Ovary (tissue), 9 donors: ENCODE results near the gene GPC1. TPM values are rescaled to one million over a fixed set of nuclear protein-coding genes. Genes with fewer than 3 reads are reported as not detected.

Source experiments
- DNase-seq, 5 donors: peaks; one replicate each; pipeline ENCODE4 v3.0.0-alpha.2; 2019 to 2020
- H3K27ac ChIP-seq, 2 donors: fragments of 200-600 bp; one replicate each; pipeline versions ENCODE4 v1.5.1 to v1.8.0; 2019 to 2022
- H3K27me3 ChIP-seq: fragments of 200-600 bp; one replicate; pipeline ENCODE4 v1.8.0; 2022
- H3K36me3 ChIP-seq: fragments of 200-600 bp; sonication (generic); one replicate; pipeline ENCODE4 v1.5.1; 2019
- H3K4me1 ChIP-seq: one replicate; pipeline ENCODE4 v1.8.1; 2013; ENCODE audit warnings: mild to moderate bottlenecking, moderate library complexity; ENCODE audit not compliant: insufficient read depth
- H3K4me3 ChIP-seq: fragments of 200-600 bp; sonication (generic); one replicate; pipeline ENCODE4 v1.5.1; 2017
- H3K9me3 ChIP-seq, 2 donors: fragments of 200-600 bp in 1 of 2; sonication (generic) in 1 of 2; one replicate each; pipeline versions ENCODE4 v1.5.1 to v1.8.1; 2013 to 2019; ENCODE audit warnings: mild to moderate bottlenecking in 1 of 2, moderate library complexity in 1 of 2
- CTCF ChIP-seq, 3 donors: fragments of 450-650 bp in 2 of 3; fragments of 200-600 bp in 1 of 3; IDR thresholded peaks; one replicate each; pipeline versions ENCODE4 v1.5.1 to v1.8.0; 2016 to 2022; ENCODE audit warnings: antibody characterized with exemption in 3 of 3, mild to moderate bottlenecking in 1 of 3
- EP300 ChIP-seq: sonication (generic); formaldehyde crosslinking; IDR thresholded peaks from one replicate; pipeline ENCODE4 v1.6.1; 2017; ENCODE audit warnings: antibody characterized with exemption
- POLR2A ChIP-seq: fragments of 450-650 bp; IDR thresholded peaks from one replicate; pipeline ENCODE4 v1.6.1; 2017; ENCODE audit warnings: antibody characterized with exemption, mild to moderate bottlenecking, moderate library complexity
- WGBS, 3 donors: extraction: QIAGEN DNeasy Blood & Tissue Kit in 1 of 3; methylation state at CpG; one replicate each; pipeline versions ENCODE4 v1.1.5 to v1.1.7; 2013 to 2017; 5-methylcytosine and 5-hydroxymethylcytosine counted together
- intact Hi-C, 4 donors: fragments of 100-400 bp; cut with DNase I; formaldehyde crosslinking; loops; one replicate each; pipeline versions ENCODE4 v1.11.0 to v1.15.1; 2022 to 2023
- polyA plus RNA-seq, 2 donors: library from polyadenylated mRNA; stranded (reverse); fragments of 200-250 nt in 1 of 2; fragments of 350-450 nt in 1 of 2; fragmentation: Illumina TruSeq in 1 of 2; extraction: RNeasy Lipid Tissue Mini Kit (QIAGEN cat#74804) in 1 of 2; gene quantifications; one replicate each; pipeline ENCODE4 v1.2.3, GENCODE V29; 2013 to 2014
- total RNA-seq, 7 donors: library from RNA; depleted of rRNA in 2 of 7; stranded (reverse); fragments of >200 nt in 2 of 7; fragmentation: NEBNext Ultra II Directional in 3 of 7; extraction: Animal tissue kit (Norgen Biotek cat#: 25700) in 3 of 7; gene quantifications; one replicate each; pipeline versions ENCODE4 v1.1.0 to v1.2.4, GENCODE V29; 2016 to 2023
- donor health status: DM: no; HTN: no; CAD: no; lungs with moderate emphysema.
- donor health status: DM: no; HTN: no; CAD: no.
- donor health status: Bipolar disorder and iron deficiency.
- donor health status: DM: yes; HTN: yes; CAD: no.
- donor health status: DM: no; HTN: no; CAD: no.
- donor health status: DM: yes; HTN: yes; CAD: no.

The GPC1 gene
- total and polyA plus RNA-seq, 9 donors = 2.9 to 149 (median 71.4) TPM

GRCh38 chr2:240460781-240461431, 25.4 kb downstream of the GPC1 start:
- Histone ChIP-seq H3K9me3 (no peaks in the 10 kb centered on the region), H3K27ac (no peak overlapping the region), H3K4me3 (no peak overlapping the region), H3K36me3 (no peaks in the 10 kb centered on the region), H3K4me1 (peaks cover 3% of the 10 kb centered on the region), H3K27me3 (no peaks in the 10 kb centered on the region)
- intact Hi-C loops = no loop called here
- no peak for TF ChIP-seq POLR2A
- TF ChIP-seq CTCF (IDR thresholded peaks at IDR 0.05) = no peak
- TF ChIP-seq EP300 = no peak
- WGBS, 3 donors = 89 to 91% (median 90%) methylated on average over 16 of the region's 16 CpGs
- DNase-seq = peak; percentile 13 to 36 (median 22)

DNA sequence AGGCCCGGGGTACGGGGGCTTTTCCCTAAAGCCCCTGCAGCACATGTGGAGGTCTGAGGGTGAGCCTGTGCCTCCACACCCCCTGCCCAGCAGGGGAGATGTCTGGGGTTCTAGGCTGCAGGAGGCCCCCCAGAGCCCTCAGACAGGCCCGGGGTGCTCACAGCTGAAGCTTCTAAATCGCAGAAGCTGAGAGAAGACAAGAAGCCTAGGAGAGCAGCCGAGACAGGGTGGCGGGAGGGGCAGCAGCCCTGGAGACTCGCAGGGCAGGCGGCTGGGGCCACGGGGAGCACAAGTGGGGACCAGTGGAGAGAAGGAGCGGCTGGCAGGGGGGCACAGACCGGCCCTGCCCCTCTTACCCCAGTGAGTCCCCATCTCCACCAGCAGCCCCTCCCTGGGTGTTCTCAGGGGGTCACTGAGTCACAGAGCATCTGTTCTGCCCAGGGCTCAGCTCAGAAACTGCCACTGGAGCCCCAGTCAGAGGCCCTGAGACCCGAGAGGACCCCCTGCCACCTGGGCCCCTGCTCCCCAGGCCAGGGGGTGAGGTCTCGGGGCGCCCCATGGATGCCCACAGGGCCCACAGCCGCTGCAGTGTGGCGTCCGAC, 26.1 kb downstream of the GPC1 start:
- peak in 4 of 5 donors; percentile 8 to 25 (median 16) for DNase-seq
- Histone ChIP-seq H3K4me3 (no peak overlapping the region), H3K9me3 (no peaks in the 10 kb centered on the region), H3K36me3 (no peaks in the 10 kb centered on the region), H3K4me1 (no peaks in the 10 kb centered on the region), H3K27ac (no peak overlapping the region), H3K27me3 (no peaks in the 10 kb centered on the region)
- WGBS, 3 donors = 88 to 92% (median 91%) methylated on average over 16 to 17 of the region's 17 CpGs
- intact Hi-C loops = no loop called here
- TF ChIP-seq CTCF (IDR thresholded peaks at IDR 0.05) (no peak), POLR2A (no peak), EP300 (no peak)

DNA sequence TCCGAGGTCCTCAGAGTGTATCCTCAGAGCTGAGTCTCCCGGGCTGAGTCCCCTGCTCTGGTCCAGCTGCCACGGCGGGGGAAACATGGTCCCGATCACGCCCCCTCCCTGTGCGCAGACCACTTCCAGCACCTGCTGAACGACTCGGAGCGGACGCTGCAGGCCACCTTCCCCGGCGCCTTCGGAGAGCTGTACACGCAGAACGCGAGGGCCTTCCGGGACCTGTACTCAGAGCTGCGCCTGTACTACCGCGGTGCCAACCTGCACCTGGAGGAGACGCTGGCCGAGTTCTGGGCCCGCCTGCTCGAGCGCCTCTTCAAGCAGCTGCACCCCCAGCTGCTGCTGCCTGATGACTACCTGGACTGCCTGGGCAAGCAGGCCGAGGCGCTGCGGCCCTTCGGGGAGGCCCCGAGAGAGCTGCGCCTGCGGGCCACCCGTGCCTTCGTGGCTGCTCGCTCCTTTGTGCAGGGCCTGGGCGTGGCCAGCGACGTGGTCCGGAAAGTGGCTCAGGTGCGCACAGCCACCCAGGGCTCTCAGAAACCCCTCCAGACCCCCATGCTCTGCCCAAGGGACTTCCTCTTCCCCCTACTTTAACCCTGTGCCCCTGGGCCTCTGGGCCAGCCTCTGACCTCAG, 26.7 kb downstream of the GPC1 start:
- intact Hi-C loops = no loop called here
- 90 to 95% (median 92%) methylated on average over 38 to 41 of the region's 41 CpGs for WGBS, 3 donors
- peak; percentile 9 to 34 (median 24) for DNase-seq
- TF ChIP-seq POLR2A (no peak), EP300 (no peak), CTCF (IDR thresholded peaks at IDR 0.05) (no peak)
- Histone ChIP-seq H3K9me3 (no peaks in the 10 kb centered on the region), H3K36me3 (no peaks in the 10 kb centered on the region), H3K4me1 (no peaks in the 10 kb centered on the region), H3K27ac (no peak overlapping the region), H3K27me3 (no peaks in the 10 kb centered on the region), H3K4me3 (no peak overlapping the region)

DNA sequence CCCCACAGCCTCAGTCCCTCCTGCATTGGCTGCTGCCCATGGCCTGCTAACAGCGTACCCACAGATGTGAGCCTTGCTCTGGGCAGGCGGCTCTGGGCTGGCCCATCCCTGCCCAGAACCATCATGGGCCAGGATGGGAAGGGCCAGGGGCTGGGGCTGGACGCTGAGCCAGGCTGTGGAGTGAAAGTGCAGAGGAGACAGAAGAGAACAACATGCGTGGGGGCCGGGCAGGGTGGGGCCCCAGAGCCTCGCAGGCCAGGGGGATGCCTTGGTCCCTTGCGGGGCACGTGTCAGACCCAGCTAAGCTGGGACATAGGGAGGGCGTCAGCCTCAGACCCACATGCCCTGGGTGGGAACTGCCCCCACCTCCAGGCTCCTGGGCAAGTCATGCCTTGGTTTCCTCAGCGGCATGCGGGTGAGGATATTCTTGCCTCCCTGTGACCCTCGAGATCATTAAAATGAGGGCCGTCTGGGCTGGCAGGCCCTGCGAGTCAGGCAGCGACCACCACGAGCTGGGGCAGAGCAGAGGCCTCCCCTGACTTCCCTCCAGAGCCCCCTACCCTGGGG, 27.3 kb downstream of the GPC1 start:
- Histone ChIP-seq H3K9me3 (no peaks in the 10 kb centered on the region), H3K27me3 (no peaks in the 10 kb centered on the region), H3K36me3 (no peaks in the 10 kb centered on the region), H3K27ac (no peak overlapping the region), H3K4me3 (no peak overlapping the region), H3K4me1 (no peaks in the 10 kb centered on the region)
- intact Hi-C loops = no loop called here
- TF ChIP-seq POLR2A = no peak
- TF ChIP-seq EP300 = no peak
- TF ChIP-seq CTCF (IDR thresholded peaks at IDR 0.05) = no peak
- DNase-seq = peak in 1 of 5 donors; percentile 15
- WGBS, 3 donors = 80 to 88% (median 85%) methylated on average over 13 to 16 of the region's 16 CpGs
